ENCODE measurements around the gene FCER1G. TPM values are rescaled to one million over a fixed set of nuclear protein-coding genes. Genes with fewer than 3 reads are reported as not detected.
"Not testable (repeated sequence)": the region's sequence is repeated elsewhere in the genome, so short reads cannot be mapped to it uniquely, and the experiment has no call there.

The FCER1G gene
- total and polyA plus RNA-seq, 9 donors = 6.9 to 24.9 (median 20.2) TPM

GRCh38 chr1:161222175-161223019, 7.3 kb downstream of the FCER1G start:
- 80% methylated on average over 2 of the region's 6 CpGs for WGBS (ENCODE audit: insufficient coverage)
- no peak for DNase-seq
- Histone ChIP-seq H3K27me3 (ENCODE audit: control insufficient read depth, insufficient read depth, low read length) (no peaks in the 10 kb centered on the region), H3K4me1 (ENCODE audit: control insufficient read depth, insufficient read depth, low read length) (peaks cover 21% of the 10 kb centered on the region), H3K4me3 (ENCODE audit: low read length) (no peak overlapping the region), H3K36me3 (ENCODE audit: control insufficient read depth, insufficient read depth, low read length) (no peaks in the 10 kb centered on the region), H3K27ac (ENCODE audit: low read length) (no peak overlapping the region), H3K9me3 (replicated peaks; ENCODE audit: control insufficient read depth, low read depth, low read length) (no peaks in the 10 kb centered on the region)

DNA sequence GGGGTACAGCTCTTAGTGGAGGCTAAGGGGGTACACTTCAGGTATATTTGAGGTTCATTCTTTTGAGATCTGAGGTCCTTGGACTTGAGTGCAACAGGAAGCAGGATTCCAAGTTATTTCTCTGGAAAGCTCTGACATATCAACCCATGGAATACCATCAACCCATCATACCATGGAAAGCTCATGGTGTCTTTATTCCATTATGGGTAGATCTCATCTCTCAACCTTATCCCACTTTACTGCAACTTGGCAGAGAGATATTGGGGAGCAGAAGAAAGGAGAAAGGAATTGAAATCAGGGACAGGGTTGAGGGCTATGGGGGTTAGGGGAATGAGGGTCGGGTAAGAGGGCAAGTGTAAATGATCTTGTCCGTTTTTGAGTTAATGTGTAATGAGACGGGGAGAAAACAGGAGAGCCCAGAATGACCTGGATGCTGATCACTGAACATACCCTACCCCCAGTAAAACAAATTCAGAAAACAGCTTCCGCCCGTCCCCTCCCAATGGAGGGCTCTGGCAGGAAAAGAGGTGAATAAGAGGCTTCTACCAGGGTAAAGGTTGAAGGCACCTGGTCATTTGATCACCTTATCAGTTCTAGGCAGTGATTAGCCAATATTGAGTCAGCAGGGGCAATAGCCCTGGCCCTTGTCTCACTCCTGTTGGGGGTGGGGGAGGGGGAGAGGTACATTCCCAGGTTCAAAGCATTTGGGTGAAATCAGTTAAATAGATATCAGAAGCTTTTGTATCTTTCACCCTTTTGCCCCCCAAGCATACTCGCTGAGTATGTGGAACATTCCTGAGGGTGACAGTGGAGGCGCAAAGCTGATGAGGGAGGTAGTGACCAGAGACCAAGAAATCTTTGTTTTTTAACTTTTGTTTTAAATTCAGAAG, 9.0 kb downstream of the FCER1G start:
- H3K4me1 ChIP-seq (ENCODE audit: control insufficient read depth, insufficient read depth, low read length) = peaks cover 27% of the 10 kb centered on the region
- H3K9me3 ChIP-seq (replicated peaks; ENCODE audit: control insufficient read depth, low read depth, low read length) = no peaks in the 10 kb centered on the region
- H3K4me3 ChIP-seq (ENCODE audit: low read length) = no peak overlapping the region
- peaks cover 10% of the 10 kb centered on the region for H3K36me3 ChIP-seq (ENCODE audit: control insufficient read depth, insufficient read depth, low read length)
- H3K27ac ChIP-seq (ENCODE audit: low read length) = no peak overlapping the region
- DNase-seq = no peak
- WGBS (ENCODE audit: insufficient coverage) = 90% methylated on average over 2 of the region's 7 CpGs
- no peaks in the 10 kb centered on the region for H3K27me3 ChIP-seq (ENCODE audit: control insufficient read depth, insufficient read depth, low read length)

DNA sequence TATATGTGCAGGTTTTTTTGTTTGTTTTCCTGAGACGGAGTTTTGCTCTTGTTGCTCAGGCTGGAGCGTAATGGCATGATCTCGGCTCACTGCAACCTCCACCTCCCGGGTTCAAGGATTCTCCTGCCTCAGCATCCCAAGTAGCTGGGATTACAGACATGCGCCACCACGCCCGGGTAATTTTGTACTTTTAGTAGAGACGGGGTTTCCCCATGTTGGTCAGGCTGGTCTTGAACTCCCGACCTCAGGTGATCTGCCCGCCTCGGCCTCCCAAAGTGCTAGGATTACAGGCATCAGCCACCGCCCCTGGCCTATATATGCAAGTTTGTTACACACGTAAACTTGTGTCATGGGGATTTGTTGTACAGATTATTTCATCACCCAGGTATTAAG, 9.6 kb downstream of the FCER1G start:
- H3K27ac ChIP-seq (ENCODE audit: low read length) = not testable (repeated sequence)
- no CpG with 5 or more reads among the region's 13 CpGs for WGBS (ENCODE audit: insufficient coverage)

DNA sequence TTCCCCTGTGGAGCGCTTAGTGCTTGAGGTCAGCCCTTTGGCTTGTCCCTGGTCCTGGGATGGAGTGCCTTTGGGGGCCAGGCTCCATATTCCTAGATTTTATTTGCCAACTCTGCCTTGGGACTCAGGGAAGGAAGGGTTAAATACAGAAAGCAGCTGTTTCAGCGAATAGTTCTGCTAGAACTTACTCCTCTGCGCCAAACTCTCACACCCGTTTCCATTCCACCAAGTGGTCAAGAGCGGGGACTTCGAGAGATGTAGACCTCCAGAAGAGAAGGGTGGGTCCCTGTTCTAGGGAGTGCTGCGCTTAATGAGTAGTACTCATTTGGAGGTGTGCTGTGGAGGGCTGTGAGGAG, 10.1 kb downstream of the FCER1G start:
- peaks cover 21% of the 10 kb centered on the region for H3K36me3 ChIP-seq (ENCODE audit: control insufficient read depth, insufficient read depth, low read length)
- H3K9me3 ChIP-seq (replicated peaks; ENCODE audit: control insufficient read depth, low read depth, low read length) = no peaks in the 10 kb centered on the region
- 58% methylated on average over 3 of the region's 7 CpGs for WGBS (ENCODE audit: insufficient coverage)
- H3K27me3 ChIP-seq (ENCODE audit: control insufficient read depth, insufficient read depth, low read length) = no peaks in the 10 kb centered on the region
- peaks cover 27% of the 10 kb centered on the region for H3K4me1 ChIP-seq (ENCODE audit: control insufficient read depth, insufficient read depth, low read length)
- H3K4me3 ChIP-seq (ENCODE audit: low read length) = no peak overlapping the region
- no peak for DNase-seq
- H3K27ac ChIP-seq (ENCODE audit: low read length) = peak overlapping the region; percentile 78

More for the DNA sequence above, 9.6 kb downstream of the FCER1G start:
- Histone ChIP-seq H3K4me1 (ENCODE audit: control insufficient read depth, insufficient read depth, low read length) (peaks cover 27% of the 10 kb centered on the region), H3K36me3 (ENCODE audit: control insufficient read depth, insufficient read depth, low read length) (peaks cover 17% of the 10 kb centered on the region)
- not testable (repeated sequence) for H3K4me3 ChIP-seq (ENCODE audit: low read length); DNase-seq; H3K9me3 ChIP-seq (replicated peaks; ENCODE audit: control insufficient read depth, low read depth, low read length); H3K27me3 ChIP-seq (ENCODE audit: control insufficient read depth, insufficient read depth, low read length)

DNA sequence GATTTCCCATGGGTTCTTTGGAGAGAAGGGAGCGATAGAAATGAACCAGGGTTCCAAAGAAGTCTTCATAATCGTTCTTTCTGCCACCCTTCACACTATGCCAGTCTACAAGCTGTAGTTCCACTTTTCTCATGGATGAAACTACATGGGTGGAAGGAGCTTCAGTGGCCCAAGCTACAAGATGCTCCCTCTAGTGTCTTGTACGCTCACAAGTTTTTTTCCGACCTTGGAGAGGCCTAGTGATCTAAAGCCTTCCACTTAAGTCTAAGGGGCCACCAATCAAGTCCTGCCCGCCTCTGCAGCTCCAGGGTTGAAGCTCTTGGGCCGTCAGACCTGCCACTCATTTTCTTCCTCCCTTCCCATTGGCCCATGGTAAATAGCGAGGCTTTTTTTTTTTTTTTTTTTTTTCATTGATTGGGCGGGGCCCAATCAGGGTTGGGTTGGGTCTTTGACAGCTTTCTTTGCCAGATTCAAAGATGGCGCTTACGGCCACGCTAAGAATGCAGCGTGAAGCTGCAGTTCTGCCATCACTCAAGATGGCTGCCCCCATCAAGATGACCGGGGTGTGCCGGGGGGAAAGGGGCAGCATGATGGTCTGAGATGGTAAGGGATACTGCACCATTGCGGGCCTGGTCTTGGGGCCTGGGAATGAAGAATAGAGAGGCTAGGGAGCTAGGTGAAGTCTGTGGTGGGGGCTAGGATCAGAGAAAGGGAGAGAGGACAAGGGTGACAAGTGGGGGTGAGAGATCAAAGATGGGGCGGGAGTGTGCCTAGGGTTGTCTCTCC, 10.6 kb downstream of the FCER1G start, which contains the start of gene TOMM40L:
Gene TOMM40L, plus strand, starts transcription at position 527 of the 786 bp plus-strand sequence. CDS start 430 bp downstream, outside the sequence.
- Histone ChIP-seq H3K27me3 (ENCODE audit: control insufficient read depth, insufficient read depth, low read length) (no peaks in the 10 kb centered on the region), H3K36me3 (ENCODE audit: control insufficient read depth, insufficient read depth, low read length) (peaks cover 22% of the 10 kb centered on the region), H3K27ac (ENCODE audit: low read length) (peak within 1 kb of the TSS; percentile 78), H3K4me3 (ENCODE audit: low read length) (peak within 1 kb of the TSS; percentile 82), H3K4me1 (ENCODE audit: control insufficient read depth, insufficient read depth, low read length) (peaks cover 27% of the 10 kb centered on the region), H3K9me3 (replicated peaks; ENCODE audit: control insufficient read depth, low read depth, low read length) (no peaks in the 10 kb centered on the region)
- peak; percentile 99 for DNase-seq
- WGBS (ENCODE audit: insufficient coverage) = 2% methylated on average over 10 of the region's 16 CpGs

DNA sequence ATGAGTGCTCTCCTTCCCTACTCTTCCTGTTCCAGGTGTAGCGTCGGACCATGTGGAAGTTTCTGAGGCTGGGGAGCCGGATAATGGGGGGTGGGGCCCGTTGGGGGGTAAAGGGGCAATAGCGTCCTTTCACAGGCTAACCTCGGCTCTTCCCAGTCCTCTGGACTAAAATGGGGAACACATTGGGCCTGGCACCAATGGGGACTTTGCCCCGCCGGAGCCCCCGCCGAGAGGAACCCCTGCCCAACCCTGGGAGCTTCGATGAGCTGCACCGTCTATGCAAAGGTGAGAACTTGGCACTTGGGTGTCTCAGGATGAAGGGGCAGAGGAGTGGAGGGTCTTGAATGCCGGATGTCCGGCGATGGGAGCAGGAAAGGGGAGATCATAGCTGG, 11.2 kb downstream of the FCER1G start:
- H3K4me1 ChIP-seq (ENCODE audit: control insufficient read depth, insufficient read depth, low read length) = peaks cover 27% of the 10 kb centered on the region
- no peaks in the 10 kb centered on the region for H3K27me3 ChIP-seq (ENCODE audit: control insufficient read depth, insufficient read depth, low read length)
- H3K9me3 ChIP-seq (replicated peaks; ENCODE audit: control insufficient read depth, low read depth, low read length) = no peaks in the 10 kb centered on the region
- WGBS (ENCODE audit: insufficient coverage) = 27% methylated on average over 9 of the region's 15 CpGs
- DNase-seq = no peak
- H3K4me3 ChIP-seq (ENCODE audit: low read length) = peak overlapping the region; percentile 82
- H3K27ac ChIP-seq (ENCODE audit: low read length) = peak overlapping the region; percentile 29
- H3K36me3 ChIP-seq (ENCODE audit: control insufficient read depth, insufficient read depth, low read length) = peaks cover 22% of the 10 kb centered on the region

DNA sequence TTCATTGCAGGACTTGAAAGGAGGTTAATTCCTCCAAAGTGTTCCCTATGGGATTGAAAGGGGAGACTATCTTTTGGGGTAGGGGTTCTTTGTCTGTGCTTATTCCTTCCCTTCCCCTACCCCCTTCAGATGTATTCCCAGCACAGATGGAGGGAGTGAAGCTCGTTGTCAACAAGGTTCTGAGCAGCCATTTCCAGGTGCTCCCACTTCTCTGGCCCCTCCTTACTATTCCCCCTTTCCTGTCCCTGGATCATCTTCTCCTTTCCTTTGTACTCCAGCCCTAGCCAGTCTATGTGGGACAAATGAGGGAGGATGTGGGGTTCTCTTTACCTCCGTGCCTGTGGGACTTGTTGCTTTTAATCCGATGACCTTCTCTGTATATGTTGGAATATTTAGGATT, 11.7 kb downstream of the FCER1G start:
- H3K27me3 ChIP-seq (ENCODE audit: control insufficient read depth, insufficient read depth, low read length) = no peaks in the 10 kb centered on the region
- H3K36me3 ChIP-seq (ENCODE audit: control insufficient read depth, insufficient read depth, low read length) = peaks cover 22% of the 10 kb centered on the region
- DNase-seq = no peak
- peak overlapping the region; percentile 82 for H3K4me3 ChIP-seq (ENCODE audit: low read length)
- WGBS (ENCODE audit: insufficient coverage) = 70% methylated on average over 2 of the region's 3 CpGs
- H3K4me1 ChIP-seq (ENCODE audit: control insufficient read depth, insufficient read depth, low read length) = peaks cover 27% of the 10 kb centered on the region
- H3K9me3 ChIP-seq (replicated peaks; ENCODE audit: control insufficient read depth, low read depth, low read length) = no peaks in the 10 kb centered on the region
- no peak overlapping the region for H3K27ac ChIP-seq (ENCODE audit: low read length)

DNA sequence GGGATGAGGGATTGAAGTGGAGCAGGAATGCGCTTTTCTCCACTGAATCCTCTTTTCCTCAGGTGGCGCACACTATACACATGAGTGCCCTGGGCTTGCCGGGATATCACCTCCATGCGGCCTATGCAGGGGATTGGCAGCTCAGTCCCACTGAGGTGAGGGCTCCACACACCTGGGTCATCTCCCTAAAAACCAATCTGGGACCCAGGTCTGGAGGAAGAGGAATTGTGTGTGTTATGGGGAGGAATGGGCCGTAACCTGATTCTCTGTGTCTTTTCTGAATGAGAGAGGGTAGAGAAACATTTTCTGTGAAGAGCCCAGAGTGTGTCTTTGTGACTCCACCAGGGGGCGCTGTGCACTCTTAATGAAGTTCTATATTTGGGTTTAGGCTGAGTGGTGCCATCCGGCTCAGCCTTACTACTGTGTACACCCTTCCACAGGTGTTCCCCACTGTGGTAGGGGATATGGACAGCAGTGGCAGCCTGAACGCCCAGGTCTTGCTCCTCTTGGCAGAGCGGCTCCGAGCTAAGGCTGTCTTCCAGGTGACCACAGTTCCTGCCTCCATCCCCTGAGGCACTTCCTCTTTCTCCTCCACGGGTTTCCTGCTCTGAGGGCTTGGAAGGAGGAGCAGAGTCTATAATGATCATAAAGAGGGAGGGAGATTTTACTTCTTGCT, 12.2 kb downstream of the FCER1G start:
- H3K27ac ChIP-seq (ENCODE audit: low read length) = peak overlapping the region; percentile 47
- 58% methylated on average over 4 of the region's 11 CpGs for WGBS (ENCODE audit: insufficient coverage)
- no peaks in the 10 kb centered on the region for H3K27me3 ChIP-seq (ENCODE audit: control insufficient read depth, insufficient read depth, low read length)
- H3K36me3 ChIP-seq (ENCODE audit: control insufficient read depth, insufficient read depth, low read length) = peaks cover 22% of the 10 kb centered on the region
- H3K9me3 ChIP-seq (replicated peaks; ENCODE audit: control insufficient read depth, low read depth, low read length) = no peaks in the 10 kb centered on the region
- peaks cover 27% of the 10 kb centered on the region for H3K4me1 ChIP-seq (ENCODE audit: control insufficient read depth, insufficient read depth, low read length)
- no peak overlapping the region for H3K4me3 ChIP-seq (ENCODE audit: low read length)
- peak; percentile 80 for DNase-seq

- no CpG with 5 or more reads among the region's 7 CpGs for WGBS (ENCODE audit: insufficient coverage)
- no peak for DNase-seq
- peaks cover 22% of the 10 kb centered on the region for H3K36me3 ChIP-seq (ENCODE audit: control insufficient read depth, insufficient read depth, low read length)
- H3K9me3 ChIP-seq (replicated peaks; ENCODE audit: control insufficient read depth, low read depth, low read length) = no peaks in the 10 kb centered on the region
- peaks cover 27% of the 10 kb centered on the region for H3K4me1 ChIP-seq (ENCODE audit: control insufficient read depth, insufficient read depth, low read length)
- no peak overlapping the region for H3K4me3 ChIP-seq (ENCODE audit: low read length)
- H3K27ac ChIP-seq (ENCODE audit: low read length) = no peak overlapping the region
- H3K27me3 ChIP-seq (ENCODE audit: control insufficient read depth, insufficient read depth, low read length) = no peaks in the 10 kb centered on the region
Observed at GRCh38 chr1:161228032-161228431, 12.9 kb downstream of the FCER1G start.

All from muscle of leg (tissue), 11 donors.